Ecto neural progenitor cell (in vitro differentiated cells): Measurements from ENCODE around the gene MTUS2.

Source experiments
- DNase-seq: peaks from one replicate; pipeline ENCODE4 v3.0.0-alpha.2; 2018; ENCODE audit warnings: low spot score

The MTUS2 gene

GRCh38 chr13:29239653-29240525 lies 419.8 kb downstream of the MTUS2 start:
- no peak for DNase-seq

- no peak for DNase-seq
Observed at GRCh38 chr13:29254626-29255370, 434.7 kb downstream of the MTUS2 start.

GRCh38 chr13:29255567-29255966 lies 435.4 kb downstream of the MTUS2 start:
- DNase-seq: no peak

GRCh38 chr13:29260684-29261083 lies 440.5 kb downstream of the MTUS2 start:
- DNase-seq: no peak

GRCh38 chr13:29266261-29266660 lies 446.1 kb downstream of the MTUS2 start:
- no peak for DNase-seq

GRCh38 chr13:29266756-29267733 lies 446.9 kb downstream of the MTUS2 start:
- no peak for DNase-seq

- DNase-seq: no peak
Observed at GRCh38 chr13:29270271-29270985, 450.3 kb downstream of the MTUS2 start.

GRCh38 chr13:29271606-29272005 lies 451.5 kb downstream of the MTUS2 start:
- no peak for DNase-seq

GRCh38 chr13:29279356-29280254 lies 459.5 kb downstream of the MTUS2 start:
- no peak for DNase-seq

GRCh38 chr13:29281932-29282495 lies 461.9 kb downstream of the MTUS2 start:
- no peak for DNase-seq

- no peak for DNase-seq
Observed at GRCh38 chr13:29284726-29285125, 464.6 kb downstream of the MTUS2 start.

- no peak for DNase-seq
Observed at GRCh38 chr13:29287237-29287636, 467.1 kb downstream of the MTUS2 start.

GRCh38 chr13:29292045-29292444 lies 471.9 kb downstream of the MTUS2 start:
- DNase-seq: no peak

- no peak for DNase-seq
Observed at GRCh38 chr13:29294821-29295220, 474.7 kb downstream of the MTUS2 start.

- no peak for DNase-seq
Observed at GRCh38 chr13:29301027-29301426, 480.9 kb downstream of the MTUS2 start.

GRCh38 chr13:29304148-29304547 lies 484.0 kb downstream of the MTUS2 start:
- no peak for DNase-seq

GRCh38 chr13:29310806-29311205 lies 490.7 kb downstream of the MTUS2 start:
- DNase-seq: no peak

GRCh38 chr13:29315847-29316246 lies 495.7 kb downstream of the MTUS2 start:
- no peak for DNase-seq

GRCh38 chr13:29317828-29318227 lies 497.7 kb downstream of the MTUS2 start:
- no peak for DNase-seq

- no peak for DNase-seq
Observed at GRCh38 chr13:29318741-29319140, 498.6 kb downstream of the MTUS2 start.
